ENCODE data around the gene NR0B1.

NR0B1 gene

GRCh38 chrX:30307466-30307865 is 1.7 kb downstream of the NR0B1 start:
- no peak overlapping the region for H3K4me3 ChIP-seq (ENCODE audit: low read depth, low read length)
- DNase-seq (ENCODE audit: low read depth): no peak
- TF ChIP-seq, protein P1, sequence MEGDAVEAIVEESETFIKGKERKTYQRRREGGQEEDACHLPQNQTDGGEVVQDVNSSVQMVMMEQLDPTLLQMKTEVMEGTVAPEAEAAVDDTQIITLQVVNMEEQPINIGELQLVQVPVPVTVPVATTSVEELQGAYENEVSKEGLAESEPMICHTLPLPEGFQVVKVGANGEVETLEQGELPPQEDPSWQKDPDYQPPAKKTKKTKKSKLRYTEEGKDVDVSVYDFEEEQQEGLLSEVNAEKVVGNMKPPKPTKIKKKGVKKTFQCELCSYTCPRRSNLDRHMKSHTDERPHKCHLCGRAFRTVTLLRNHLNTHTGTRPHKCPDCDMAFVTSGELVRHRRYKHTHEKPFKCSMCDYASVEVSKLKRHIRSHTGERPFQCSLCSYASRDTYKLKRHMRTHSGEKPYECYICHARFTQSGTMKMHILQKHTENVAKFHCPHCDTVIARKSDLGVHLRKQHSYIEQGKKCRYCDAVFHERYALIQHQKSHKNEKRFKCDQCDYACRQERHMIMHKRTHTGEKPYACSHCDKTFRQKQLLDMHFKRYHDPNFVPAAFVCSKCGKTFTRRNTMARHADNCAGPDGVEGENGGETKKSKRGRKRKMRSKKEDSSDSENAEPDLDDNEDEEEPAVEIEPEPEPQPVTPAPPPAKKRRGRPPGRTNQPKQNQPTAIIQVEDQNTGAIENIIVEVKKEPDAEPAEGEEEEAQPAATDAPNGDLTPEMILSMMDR (IDR thresholded peaks at IDR 0.05; ENCODE audit: low read depth, low read length): no peak
- TF ChIP-seq, protein P2, sequence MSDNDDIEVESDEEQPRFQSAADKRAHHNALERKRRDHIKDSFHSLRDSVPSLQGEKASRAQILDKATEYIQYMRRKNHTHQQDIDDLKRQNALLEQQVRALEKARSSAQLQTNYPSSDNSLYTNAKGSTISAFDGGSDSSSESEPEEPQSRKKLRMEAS (IDR thresholded peaks at IDR 0.05; ENCODE audit: low read depth, low read length): no peak
- TF ChIP-seq POLR2A (IDR thresholded peaks at IDR 0.05; ENCODE audit: extremely low read depth, insufficient read length): no peak
- TF ChIP-seq MYC (IDR thresholded peaks at IDR 0.05; ENCODE audit: low read depth, low read length): no peak

- TF ChIP-seq MYC (IDR thresholded peaks at IDR 0.05; ENCODE audit: low read depth, low read length): no peak
- no peak for TF ChIP-seq POLR2A (IDR thresholded peaks at IDR 0.05; ENCODE audit: extremely low read depth, insufficient read length)
- TF ChIP-seq, protein P1 (IDR thresholded peaks at IDR 0.05; ENCODE audit: low read depth, low read length): no peak
- DNase-seq (ENCODE audit: low read depth): no peak
- no peak overlapping the region for H3K4me3 ChIP-seq (ENCODE audit: low read depth, low read length)
These were observed 4.3 kb downstream of the NR0B1 start for GRCh38 chrX:30304866-30305265.

DNA sequence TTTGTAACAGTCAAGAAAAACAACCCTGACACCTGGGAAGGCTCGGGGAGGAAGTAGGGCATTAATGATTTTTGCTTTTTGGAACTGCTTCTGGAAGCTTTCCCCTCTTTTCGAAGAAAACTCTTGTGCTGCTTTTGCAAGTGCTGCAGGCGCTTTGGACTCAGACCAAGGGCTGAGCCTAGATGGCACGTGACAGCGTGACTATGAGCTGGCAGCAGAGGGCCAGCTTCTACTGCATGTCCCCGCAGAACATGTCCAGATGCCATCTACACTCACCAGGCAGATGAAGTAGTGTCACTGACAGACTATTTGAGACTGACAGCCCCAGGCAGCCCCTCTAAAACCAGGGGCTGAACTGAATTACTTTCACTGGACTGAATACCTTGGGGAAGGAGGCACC is 6.2 kb downstream of the NR0B1 start:
- TF ChIP-seq, protein P2 (IDR thresholded peaks at IDR 0.05; ENCODE audit: low read depth, low read length): no peak
- TF ChIP-seq, protein P1 (IDR thresholded peaks at IDR 0.05; ENCODE audit: low read depth, low read length): no peak
- TF ChIP-seq POLR2A (IDR thresholded peaks at IDR 0.05; ENCODE audit: extremely low read depth, insufficient read length) (no peak), MYC (IDR thresholded peaks at IDR 0.05; ENCODE audit: low read depth, low read length) (no peak)
- H3K4me3 ChIP-seq (ENCODE audit: low read depth, low read length): no peak overlapping the region
- no peak for DNase-seq (ENCODE audit: low read depth)

DNA sequence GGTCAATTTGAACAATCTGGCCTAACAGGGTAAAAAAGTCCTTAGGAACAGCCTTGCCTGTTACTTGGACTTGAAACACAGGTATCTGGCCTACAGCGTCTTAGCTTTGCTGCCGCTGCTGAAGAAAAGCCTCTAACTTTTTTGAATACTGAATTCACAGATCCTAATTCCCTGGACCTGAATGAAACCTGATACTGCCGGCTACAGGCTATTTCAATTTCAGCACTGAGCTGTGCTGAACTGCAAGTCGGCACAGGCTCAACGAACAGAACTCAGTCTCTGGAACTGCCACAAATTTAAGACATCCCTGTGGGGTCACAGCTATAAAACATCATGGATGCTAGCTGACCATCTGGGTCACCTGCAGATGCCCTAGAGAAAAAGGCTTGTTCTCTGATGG is 7.2 kb downstream of the NR0B1 start:
- no peak overlapping the region for H3K4me3 ChIP-seq (ENCODE audit: low read depth, low read length)
- no peak for DNase-seq (ENCODE audit: low read depth)
- TF ChIP-seq, protein P2 (IDR thresholded peaks at IDR 0.05; ENCODE audit: low read depth, low read length): no peak
- no peak for TF ChIP-seq MYC (IDR thresholded peaks at IDR 0.05; ENCODE audit: low read depth, low read length)
- TF ChIP-seq, protein P1 (IDR thresholded peaks at IDR 0.05; ENCODE audit: low read depth, low read length): no peak
- TF ChIP-seq POLR2A (IDR thresholded peaks at IDR 0.05; ENCODE audit: extremely low read depth, insufficient read length): no peak

DNA sequence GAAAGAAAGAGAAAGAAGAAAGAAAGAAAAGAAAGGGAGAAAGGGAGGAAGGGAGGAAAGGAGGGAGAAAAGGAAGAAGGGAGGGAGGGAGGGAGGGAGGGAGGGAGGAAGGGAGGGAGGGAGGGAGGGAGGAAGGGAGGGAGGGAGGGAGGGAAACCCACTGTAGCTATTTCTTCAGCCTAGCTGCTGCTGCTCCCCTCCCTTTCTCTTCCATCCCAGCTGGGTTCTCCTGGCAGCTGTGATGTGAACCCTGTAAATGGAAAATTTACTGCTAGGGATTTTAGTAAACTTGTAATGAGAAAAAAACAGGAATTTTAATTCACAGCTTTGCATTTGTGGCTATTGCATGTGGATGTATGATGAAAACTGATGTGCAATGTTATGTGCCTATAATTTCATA is 8.0 kb downstream of the NR0B1 start:
- TF ChIP-seq POLR2A (IDR thresholded peaks at IDR 0.05; ENCODE audit: extremely low read depth, insufficient read length): no peak
- TF ChIP-seq, protein P1 (IDR thresholded peaks at IDR 0.05; ENCODE audit: low read depth, low read length): no peak
- TF ChIP-seq MYC (IDR thresholded peaks at IDR 0.05; ENCODE audit: low read depth, low read length): no peak
- DNase-seq (ENCODE audit: low read depth): no peak
- H3K4me3 ChIP-seq (ENCODE audit: low read depth, low read length): no peak overlapping the region
